ENCODE measurements around the gene CKB. TPM values are rescaled to one million over a fixed set of nuclear protein-coding genes. Genes with fewer than 3 reads are reported as not detected.
"Not testable (repeated sequence)": the region's sequence is repeated elsewhere in the genome, so short reads cannot be mapped to it uniquely, and the experiment has no call there.

Gene CKB
- polyA plus RNA-seq, 3 donors, result 0.76 to 12.5 (median 2.7) TPM

DNA sequence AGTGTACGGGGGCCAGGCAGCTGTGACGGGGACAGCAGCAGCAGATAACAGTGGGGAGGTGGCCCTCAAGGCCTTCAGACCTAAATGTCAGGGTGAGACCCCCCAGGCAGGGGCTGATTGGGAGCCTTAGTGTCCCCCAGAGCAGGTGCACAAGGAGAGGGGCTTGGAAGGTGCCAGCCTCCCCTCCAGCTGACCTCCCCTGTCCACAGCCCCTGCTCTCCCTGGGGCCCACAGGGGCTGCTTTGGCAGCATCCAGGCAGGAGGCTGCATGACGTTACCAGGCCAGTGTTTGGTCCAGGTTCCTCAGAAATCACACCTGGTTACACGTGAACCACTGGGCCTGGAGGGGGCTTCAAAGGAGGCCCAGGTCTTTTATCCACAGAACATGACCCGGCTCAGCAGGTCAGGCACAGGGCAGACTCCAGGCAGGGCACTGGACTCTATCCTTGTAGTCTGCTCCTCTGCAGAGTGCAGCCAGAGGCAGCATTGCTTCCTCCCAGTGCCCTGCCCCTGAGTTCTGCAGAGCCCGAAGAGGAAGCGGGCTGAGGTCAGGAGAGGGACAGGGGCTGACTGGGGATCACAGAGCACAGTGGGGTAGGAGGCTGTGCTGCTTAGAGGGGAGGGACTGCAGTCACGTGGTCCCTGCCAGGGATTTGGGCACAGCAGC, 3.8 kb upstream of the CKB start:
- Histone ChIP-seq H3K4me1 (ENCODE audit: control insufficient read depth in 1 of 2, insufficient read depth in 2 of 2, low read length in 2 of 2) (peaks cover 44 to 63% of the 10 kb centered on the region in 2 donors), H3K79me2 (ENCODE audit: insufficient read depth, low read length) (peaks cover 20% of the 10 kb centered on the region), H3K4me3 (replicated peaks in 1 of 3; ENCODE audit: low read depth in 2 of 3, low read length in 3 of 3) (peak overlapping the region in 1 of 3 experiments; percentile 16), H3K9ac (ENCODE audit: insufficient read depth, low read length, poor library complexity, severe bottlenecking) (no peak overlapping the region), H3K27me3 (ENCODE audit: control insufficient read depth in 2 of 2, insufficient read depth in 2 of 2, low read length in 2 of 2) (peaks cover 18 to 25% of the 10 kb centered on the region in 2 donors), H2AFZ (ENCODE audit: insufficient read depth, low read depth, low read length, poor library complexity, severe bottlenecking) (no peak overlapping the region), H3K27ac (ENCODE audit: low read depth in 1 of 2, low read length in 2 of 2) (no peak overlapping the region), H4K20me1 (ENCODE audit: insufficient read depth, low read length) (peaks cover 13% of the 10 kb centered on the region), H3K36me3 (replicated peaks in 1 of 2; ENCODE audit: control insufficient read depth in 1 of 2, insufficient read depth in 2 of 2, low read length in 2 of 2) (peaks cover 0 to 2% of the 10 kb centered on the region in 2 donors), H3K9me3 (replicated peaks in 1 of 2; ENCODE audit: control insufficient read depth in 1 of 2, insufficient read depth in 1 of 2, low read length in 2 of 2) (peaks cover 6 to 9% of the 10 kb centered on the region in 2 donors), H3K4me2 (replicated peaks; ENCODE audit: extremely low read depth, low read length, poor library complexity, severe bottlenecking) (peak overlapping the region; percentile 97)
- intact Hi-C loops (cut with micrococcal nuclease), result loop anchor here in 1 of 2 donors (10.0 kb wide), 1 partner anchor 192 kb away; the partner anchor contains the start of gene EIF5
- Mint-ChIP-seq H3K4me3 (peak overlapping the region in 1 of 2 donors; percentile 42), H3K4me1 (peaks cover 53% of the 10 kb centered on the region), H3K9me3 (peaks cover 0 to 14% (median 6%) of the 10 kb centered on the region in 7 donors), H3K27me3 (ENCODE audit: low read depth in 3 of 3) (peaks cover 27 to 35% (median 30%) of the 10 kb centered on the region in 3 donors), H3K36me3 (peaks cover 8 to 9% of the 10 kb centered on the region in 2 donors), H3K27ac (peak overlapping the region in 2 of 7 donors; percentile 83 to 86)
- TF ChIP-seq, protein P1, sequence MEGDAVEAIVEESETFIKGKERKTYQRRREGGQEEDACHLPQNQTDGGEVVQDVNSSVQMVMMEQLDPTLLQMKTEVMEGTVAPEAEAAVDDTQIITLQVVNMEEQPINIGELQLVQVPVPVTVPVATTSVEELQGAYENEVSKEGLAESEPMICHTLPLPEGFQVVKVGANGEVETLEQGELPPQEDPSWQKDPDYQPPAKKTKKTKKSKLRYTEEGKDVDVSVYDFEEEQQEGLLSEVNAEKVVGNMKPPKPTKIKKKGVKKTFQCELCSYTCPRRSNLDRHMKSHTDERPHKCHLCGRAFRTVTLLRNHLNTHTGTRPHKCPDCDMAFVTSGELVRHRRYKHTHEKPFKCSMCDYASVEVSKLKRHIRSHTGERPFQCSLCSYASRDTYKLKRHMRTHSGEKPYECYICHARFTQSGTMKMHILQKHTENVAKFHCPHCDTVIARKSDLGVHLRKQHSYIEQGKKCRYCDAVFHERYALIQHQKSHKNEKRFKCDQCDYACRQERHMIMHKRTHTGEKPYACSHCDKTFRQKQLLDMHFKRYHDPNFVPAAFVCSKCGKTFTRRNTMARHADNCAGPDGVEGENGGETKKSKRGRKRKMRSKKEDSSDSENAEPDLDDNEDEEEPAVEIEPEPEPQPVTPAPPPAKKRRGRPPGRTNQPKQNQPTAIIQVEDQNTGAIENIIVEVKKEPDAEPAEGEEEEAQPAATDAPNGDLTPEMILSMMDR (IDR thresholded peaks at IDR 0.05), result no peak
- DNase-seq, result peak; percentile 32 to 54 (median 44)
- WGBS (ENCODE audit: insufficient coverage), result 65% methylated on average over 4 of the region's 8 CpGs

DNA sequence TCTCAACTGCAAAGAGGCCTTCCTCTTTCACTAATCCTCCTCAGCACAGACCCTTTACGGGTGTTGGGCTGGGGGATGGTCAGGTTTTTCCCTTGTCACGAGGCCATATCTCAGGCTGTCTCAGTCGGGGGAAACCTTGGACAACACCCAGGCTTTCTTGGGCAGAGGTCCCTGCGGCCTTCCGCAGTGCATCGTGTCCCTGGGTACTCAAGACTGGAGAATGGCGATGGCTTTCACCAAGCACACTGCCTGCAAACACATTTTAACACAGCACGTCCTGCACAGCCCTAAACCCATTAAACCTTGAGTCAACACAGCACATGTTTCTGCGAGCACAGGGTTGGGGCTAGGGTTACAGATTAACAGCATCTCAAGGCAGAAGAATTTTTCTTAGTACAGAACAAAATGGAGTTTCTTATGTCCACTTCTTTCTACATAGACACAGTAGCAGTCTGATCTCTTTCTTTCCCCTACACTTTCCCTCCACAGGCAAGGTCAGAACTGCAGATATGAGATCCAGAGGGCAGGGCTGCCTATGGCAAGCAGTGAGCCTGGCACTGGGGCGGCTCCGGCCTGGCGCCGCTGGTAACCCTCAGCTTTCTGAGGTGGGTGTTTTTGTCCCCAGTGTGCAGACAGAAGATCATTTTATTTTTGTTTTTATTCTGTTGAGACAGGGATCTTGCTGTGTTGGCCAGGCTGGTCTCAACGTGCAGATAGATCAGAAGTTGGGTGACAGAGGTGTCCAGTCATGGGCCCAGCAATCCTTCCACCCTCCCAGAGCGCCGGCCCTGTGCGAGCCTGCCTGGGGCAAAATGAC, 3.0 kb upstream of the CKB start:
- not testable (repeated sequence) for DNase-seq; H2AFZ ChIP-seq (ENCODE audit: insufficient read depth, low read depth, low read length, poor library complexity, severe bottlenecking); H3K4me3 Mint-ChIP-seq; H3K36me3 ChIP-seq (replicated peaks in 1 of 2; ENCODE audit: control insufficient read depth in 1 of 2, insufficient read depth in 2 of 2, low read length in 2 of 2); H3K9me3 ChIP-seq (replicated peaks in 1 of 2; ENCODE audit: control insufficient read depth in 1 of 2, insufficient read depth in 1 of 2, low read length in 2 of 2); H3K36me3 Mint-ChIP-seq; H3K4me3 ChIP-seq (replicated peaks in 1 of 3; ENCODE audit: low read depth in 2 of 3, low read length in 3 of 3); H3K9ac ChIP-seq (ENCODE audit: insufficient read depth, low read length, poor library complexity, severe bottlenecking); H3K27ac ChIP-seq (ENCODE audit: low read depth in 1 of 2, low read length in 2 of 2)
- Histone ChIP-seq H4K20me1 (ENCODE audit: insufficient read depth, low read length) (peaks cover 13% of the 10 kb centered on the region), H3K27me3 (ENCODE audit: control insufficient read depth in 2 of 2, insufficient read depth in 2 of 2, low read length in 2 of 2) (peaks cover 20 to 28% of the 10 kb centered on the region in 2 donors), H3K79me2 (ENCODE audit: insufficient read depth, low read length) (peaks cover 16% of the 10 kb centered on the region), H3K4me1 (ENCODE audit: control insufficient read depth in 1 of 2, insufficient read depth in 2 of 2, low read length in 2 of 2) (peaks cover 48 to 69% of the 10 kb centered on the region in 2 donors), H3K4me2 (replicated peaks; ENCODE audit: extremely low read depth, low read length, poor library complexity, severe bottlenecking) (peak overlapping the region; percentile 97)
- Mint-ChIP-seq H3K9me3 (peaks cover 0 to 14% (median 6%) of the 10 kb centered on the region in 7 donors), H3K27me3 (ENCODE audit: low read depth in 3 of 3) (peaks cover 27 to 41% (median 31%) of the 10 kb centered on the region in 3 donors), H3K4me1 (peaks cover 50% of the 10 kb centered on the region), H3K27ac (peak overlapping the region in 1 of 7 donors; percentile 21)
- WGBS (ENCODE audit: insufficient coverage), result 87% methylated on average over 11 of the region's 17 CpGs
- intact Hi-C loops (cut with micrococcal nuclease), result loop anchor here in 1 of 2 donors (10.0 kb wide), 1 partner anchor 191 kb away; the partner anchor contains the start of gene EIF5
